Measurements from ENCODE around the gene KCNIP4. TPM values are rescaled to one million over a fixed set of nuclear protein-coding genes. Genes with fewer than 3 reads are reported as not detected.

KCNIP4 gene
- total and polyA plus RNA-seq, 2 donors from 2014 or later: 9.8 to 43.9 TPM

GRCh38 chr4:21991050-21991449 lies 42.5 kb upstream of the KCNIP4 start:
- DNase-seq: no peak
- Histone ChIP-seq H3K4me1 (ENCODE audit: control insufficient read depth in 2 of 3, insufficient read depth in 2 of 3, low read depth in 1 of 3, low read length in 3 of 3) (no peaks in the 10 kb centered on the region), H3K9me3 (ENCODE audit: control insufficient read depth in 2 of 3, insufficient read depth in 1 of 3, low read length in 3 of 3) (no peaks in the 10 kb centered on the region), H3K36me3 (ENCODE audit: control insufficient read depth in 2 of 3, insufficient read depth in 3 of 3, low read length in 3 of 3) (no peaks in the 10 kb centered on the region), H3K9ac (ENCODE audit: low read length in 3 of 3) (no peak overlapping the region), H3K27me3 (ENCODE audit: control insufficient read depth, insufficient read depth, low read length) (no peaks in the 10 kb centered on the region), H3K27ac (ENCODE audit: low read depth in 2 of 2, low read length in 2 of 2) (no peak overlapping the region), H3K4me3 (ENCODE audit: low read length in 3 of 3) (no peak overlapping the region)
- intact Hi-C loops (cut with DNase I): no loop called here
- TF ChIP-seq CTCF (IDR thresholded peaks at IDR 0.05; ENCODE audit: borderline replicate concordance, extremely low read depth, insufficient read depth): no peak
- FAIRE-seq: no peak

GRCh38 chr4:21989351-21989750 lies 40.8 kb upstream of the KCNIP4 start:
- no peaks in the 10 kb centered on the region for H3K36me3 ChIP-seq (ENCODE audit: control insufficient read depth in 2 of 3, insufficient read depth in 3 of 3, low read length in 3 of 3)
- intact Hi-C loops (cut with DNase I): no loop called here
- H3K9ac ChIP-seq (ENCODE audit: low read length in 3 of 3): no peak overlapping the region
- no peak for TF ChIP-seq CTCF (IDR thresholded peaks at IDR 0.05; ENCODE audit: borderline replicate concordance, extremely low read depth, insufficient read depth)
- FAIRE-seq: no peak
- H3K27me3 ChIP-seq (ENCODE audit: control insufficient read depth, insufficient read depth, low read length): no peaks in the 10 kb centered on the region
- H3K27ac ChIP-seq (ENCODE audit: low read depth in 2 of 2, low read length in 2 of 2): no peak overlapping the region
- no peaks in the 10 kb centered on the region for H3K4me1 ChIP-seq (ENCODE audit: control insufficient read depth in 2 of 3, insufficient read depth in 2 of 3, low read depth in 1 of 3, low read length in 3 of 3)
- no peak overlapping the region for H3K4me3 ChIP-seq (ENCODE audit: low read length in 3 of 3)
- DNase-seq: no peak
- H3K9me3 ChIP-seq (ENCODE audit: control insufficient read depth in 2 of 3, insufficient read depth in 1 of 3, low read length in 3 of 3): no peaks in the 10 kb centered on the region

GRCh38 chr4:21986307-21986706 lies 37.7 kb upstream of the KCNIP4 start:
- intact Hi-C loops (cut with DNase I): no loop called here
- Histone ChIP-seq H3K27ac (ENCODE audit: low read depth in 2 of 2, low read length in 2 of 2) (no peak overlapping the region), H3K9me3 (ENCODE audit: control insufficient read depth in 2 of 3, insufficient read depth in 1 of 3, low read length in 3 of 3) (no peaks in the 10 kb centered on the region), H3K36me3 (ENCODE audit: control insufficient read depth in 2 of 3, insufficient read depth in 3 of 3, low read length in 3 of 3) (no peaks in the 10 kb centered on the region), H3K4me3 (ENCODE audit: low read length in 3 of 3) (no peak overlapping the region), H3K9ac (ENCODE audit: low read length in 3 of 3) (no peak overlapping the region), H3K4me1 (ENCODE audit: control insufficient read depth in 2 of 3, insufficient read depth in 2 of 3, low read depth in 1 of 3, low read length in 3 of 3) (no peaks in the 10 kb centered on the region), H3K27me3 (ENCODE audit: control insufficient read depth, insufficient read depth, low read length) (no peaks in the 10 kb centered on the region)
- no peak for TF ChIP-seq CTCF (IDR thresholded peaks at IDR 0.05; ENCODE audit: borderline replicate concordance, extremely low read depth, insufficient read depth)
- DNase-seq: no peak
- FAIRE-seq: no peak

- no peaks in the 10 kb centered on the region for H3K36me3 ChIP-seq (ENCODE audit: control insufficient read depth in 2 of 3, insufficient read depth in 3 of 3, low read length in 3 of 3)
- DNase-seq: no peak
- H3K27ac ChIP-seq (ENCODE audit: low read depth in 2 of 2, low read length in 2 of 2): no peak overlapping the region
- H3K9me3 ChIP-seq (ENCODE audit: control insufficient read depth in 2 of 3, insufficient read depth in 1 of 3, low read length in 3 of 3): peaks cover 0 to 2% (median 0%) of the 10 kb centered on the region in 3 donors
- intact Hi-C loops (cut with DNase I): no loop called here
- no peak overlapping the region for H3K4me3 ChIP-seq (ENCODE audit: low read length in 3 of 3)
- H3K9ac ChIP-seq (ENCODE audit: low read length in 3 of 3): no peak overlapping the region
- H3K27me3 ChIP-seq (ENCODE audit: control insufficient read depth, insufficient read depth, low read length): no peaks in the 10 kb centered on the region
- H3K4me1 ChIP-seq (ENCODE audit: control insufficient read depth in 2 of 3, insufficient read depth in 2 of 3, low read depth in 1 of 3, low read length in 3 of 3): no peaks in the 10 kb centered on the region
- no peak for TF ChIP-seq CTCF (IDR thresholded peaks at IDR 0.05; ENCODE audit: borderline replicate concordance, extremely low read depth, insufficient read depth)
- no peak for FAIRE-seq
Measured at GRCh38 chr4:21982087-21982486, 33.5 kb upstream of the KCNIP4 start.

Measured in kidney (tissue), 14 donors.